K562 (cell line): Measurements from ENCODE around the gene PCID2. TPM values are rescaled to one million over a fixed set of nuclear protein-coding genes. Genes with fewer than 3 reads are reported as not detected.

ENCODE experiments used
- ATAC-seq: fragments of 200-7000 bp; cut with Tn5 transposase; 3 replicates; pipeline ENCODE4 v1.9.1; 2020; ENCODE audit warnings: moderate library complexity
- BruUV-seq: library from RNA; stranded (reverse); fragments of 400-500 nt; replicated peaks from 2 replicates; lab custom pipeline; 2021; lab: Mats Ljungman, UMichigan
- CTCF ChIA-PET: fragments of 300-600 bp; formaldehyde crosslinking; extraction: SDS; loops from one replicate; lab custom pipeline; 2021; ENCODE audit warnings: low intra/inter-chr PET ratio; lab: Yijun Ruan, JAX
- POLR2A ChIA-PET: fragments of 300-600, 350-650 bp; sonication (Branson Sonifier 250); formaldehyde crosslinking; extraction: SDS; loops from one replicate; lab custom pipeline; 2021; ENCODE audit warnings: antibody characterized with exemption, inconsistent platforms; lab: Yijun Ruan, JAX
- DNase-seq, 4 experiments: peaks; one replicate each; pipeline versions ENCODE4 v3.0.0 to v3.0.0-alpha.2; 2011 to 2018; ENCODE audit warnings: low spot score in 3 of 4, mixed read lengths in 3 of 4; ENCODE audit errors: extremely low read depth in 1 of 4
- FAIRE-seq: peaks from 2 replicates; lab custom pipeline; 2011; peaks lifted over from hg19 to GRCh38; lab: Jason Lieb, UNC
- H2AFZ ChIP-seq: 2 replicates; pipeline ENCODE4 v1.6.0; 2011; ENCODE audit warnings: low read depth, low read length, control low read depth, inconsistent platforms
- H3K27ac ChIP-seq: fragments of 200-600 bp; 3 replicates; pipeline ENCODE4 v1.8.0; 2011; ENCODE audit warnings: low read depth, mild to moderate bottlenecking, control low read depth, inconsistent platforms, low read length, moderate library complexity, mixed read lengths; ENCODE audit errors: extremely low read depth
- H3K27me3 ChIP-seq, 2 experiments: fragments of 300-600 bp in 1 of 2; 2 replicates in 1 of 2; 3 replicates in 1 of 2; pipeline versions ENCODE4 v1.6.0 to v1.8.0; 2011; ENCODE audit warnings: inconsistent platforms in 2 of 2, low read length in 2 of 2, mild to moderate bottlenecking in 1 of 2, mixed read lengths in 1 of 2, moderate library complexity in 1 of 2; ENCODE audit not compliant: control insufficient read depth in 2 of 2, insufficient read depth in 2 of 2
- H3K36me3 ChIP-seq: fragments of 300-600 bp; 3 replicates; pipeline ENCODE4 v1.8.0; 2011; ENCODE audit warnings: mild to moderate bottlenecking, low read length, inconsistent platforms; ENCODE audit not compliant: control insufficient read depth, insufficient read depth
- H3K4me1 ChIP-seq, 2 experiments: fragments of 200-600 bp in 1 of 2; replicated peaks in 1 of 2; 2 replicates in 1 of 2; 3 replicates in 1 of 2; pipeline versions ENCODE4 v1.5.1 to v1.8.0; 2011; ENCODE audit warnings: inconsistent platforms in 2 of 2, low read length in 2 of 2, mild to moderate bottlenecking in 1 of 2, mixed read lengths in 1 of 2, moderate library complexity in 1 of 2; ENCODE audit not compliant: control insufficient read depth in 2 of 2, insufficient read depth in 2 of 2
- H3K4me2 ChIP-seq: 2 replicates; pipeline ENCODE4 v1.6.1; 2011; ENCODE audit warnings: low read length, control low read depth, inconsistent platforms, mixed read lengths; ENCODE audit not compliant: insufficient read depth
- H3K4me3 ChIP-seq: fragments of 200-600 bp; sonication (generic), shearing (Covaris generic); 2 replicates; pipeline ENCODE4 v1.5.1; 2016; ENCODE audit warnings: control low read depth, inconsistent platforms
- H3K79me2 ChIP-seq: fragments of 200-600 bp; 3 replicates; pipeline ENCODE4 v1.8.0; 2011; ENCODE audit warnings: low read length, inconsistent platforms; ENCODE audit not compliant: control insufficient read depth, insufficient read depth
- H3K9ac ChIP-seq, 2 experiments: 2 replicates each; pipeline versions ENCODE4 v1.6.0 to v1.6.1; 2011; ENCODE audit warnings: low read depth in 2 of 2, low read length in 2 of 2, control low read depth in 1 of 2, inconsistent platforms in 1 of 2, mild to moderate bottlenecking in 1 of 2, mixed read lengths in 1 of 2; ENCODE audit not compliant: insufficient read depth in 1 of 2
- H3K9me1 ChIP-seq: one replicate; pipeline ENCODE4 v1.6.0; 2011; ENCODE audit warnings: inconsistent platforms, mild to moderate bottlenecking, low read length, moderate library complexity; ENCODE audit not compliant: control insufficient read depth, insufficient read depth
- H3K9me3 ChIP-seq: replicated peaks from 2 replicates; pipeline ENCODE4 v1.5.1; 2011; ENCODE audit warnings: low read depth, low read length, inconsistent platforms; ENCODE audit not compliant: control insufficient read depth, insufficient read depth
- H4K20me1 ChIP-seq: replicated peaks from 2 replicates; pipeline ENCODE4 v1.6.1; 2011; ENCODE audit warnings: low read length, inconsistent platforms, mixed read lengths; ENCODE audit not compliant: control insufficient read depth, insufficient read depth
- EGR1 ChIP-seq: fragments of 450-650 bp; conservative IDR thresholded peaks from 2 replicates; pipeline ENCODE4 v1.6.1; 2017; ENCODE audit warnings: mild to moderate bottlenecking
- SRSF7 ChIP-seq: fragments of 200-400 bp; formaldehyde crosslinking; optimal IDR thresholded peaks from 2 replicates; pipeline ENCODE3; 2017; ENCODE audit warnings: mild to moderate bottlenecking, low read depth, low read length
- ZNF766 ChIP-seq: fragments of 200-800 bp; sonication (Bioruptor generic); conservative IDR thresholded peaks from 2 replicates; pipeline ENCODE4 v1.6.1; 2016; ENCODE audit warnings: missing genetic modification characterization, missing compliant biosample characterization
- WGBS: fragments of 100-300 bp; shearing (Covaris generic); methylation state at CpG from one replicate; pipeline ENCODE4 v1.1.6; 2016; ENCODE audit warnings: low coverage, mixed read lengths; ENCODE audit not compliant: insufficient coverage; ENCODE audit errors: missing lambda C conversion rate; 5-methylcytosine and 5-hydroxymethylcytosine counted together
- in situ Hi-C: fragments of 300-500 bp; cut with MboI; formaldehyde crosslinking; loops from 4 replicates; pipeline ENCODE4 v1.15.0; 2018; ENCODE audit warnings: inconsistent platforms, mixed read lengths
- intact Hi-C: fragments of 100-400 bp; cut with micrococcal nuclease; formaldehyde crosslinking; loops from 2 replicates; pipeline ENCODE4 v1.14.2; 2022
- polyA plus RNA-seq, 8 experiments: library from polyadenylated mRNA; depleted of rRNA in 4 of 8; stranded (reverse) in 5 of 8; unstranded in 3 of 8; fragments of >200 nt; fragmentation: Nextera tagmentation in 2 of 8; fragmentation: Illumina TruSeq in 1 of 8; extraction: Ambion mirVana in 2 of 8; extraction: Trizol in 1 of 8; gene quantifications; 2 replicates each; pipeline versions ENCODE4 v1.2.1 to v1.2.3, GENCODE V29; 2011 to 2014; ENCODE audit warnings: inconsistent platforms in 1 of 8, missing spikeins in 1 of 8
- total RNA-seq, 7 experiments: library from RNA; depleted of rRNA in 6 of 7; stranded (reverse); fragments of >200 nt in 6 of 7; fragmentation: Illumina TruSeq in 2 of 7; extraction: Trizol in 2 of 7; gene quantifications; 2 replicates each; pipeline versions ENCODE4 v1.2.1 to v1.2.3, GENCODE V29; 2011 to 2021; ENCODE audit warnings: low replicate concordance in 1 of 7
- TF ChIP-seq, protein P1 (sequence below): IDR thresholded peaks from 2 replicates; pipeline ENCODE4 v1.6.1; 2014; ENCODE audit warnings: antibody characterized with exemption

Gene PCID2
- total and polyA plus RNA-seq, 9 of the 15 experiments (the other 6 are each of a cell fraction or from before 2014, with no cell fraction given) = 39.6 to 117 (median 59.6) TPM

DNA sequence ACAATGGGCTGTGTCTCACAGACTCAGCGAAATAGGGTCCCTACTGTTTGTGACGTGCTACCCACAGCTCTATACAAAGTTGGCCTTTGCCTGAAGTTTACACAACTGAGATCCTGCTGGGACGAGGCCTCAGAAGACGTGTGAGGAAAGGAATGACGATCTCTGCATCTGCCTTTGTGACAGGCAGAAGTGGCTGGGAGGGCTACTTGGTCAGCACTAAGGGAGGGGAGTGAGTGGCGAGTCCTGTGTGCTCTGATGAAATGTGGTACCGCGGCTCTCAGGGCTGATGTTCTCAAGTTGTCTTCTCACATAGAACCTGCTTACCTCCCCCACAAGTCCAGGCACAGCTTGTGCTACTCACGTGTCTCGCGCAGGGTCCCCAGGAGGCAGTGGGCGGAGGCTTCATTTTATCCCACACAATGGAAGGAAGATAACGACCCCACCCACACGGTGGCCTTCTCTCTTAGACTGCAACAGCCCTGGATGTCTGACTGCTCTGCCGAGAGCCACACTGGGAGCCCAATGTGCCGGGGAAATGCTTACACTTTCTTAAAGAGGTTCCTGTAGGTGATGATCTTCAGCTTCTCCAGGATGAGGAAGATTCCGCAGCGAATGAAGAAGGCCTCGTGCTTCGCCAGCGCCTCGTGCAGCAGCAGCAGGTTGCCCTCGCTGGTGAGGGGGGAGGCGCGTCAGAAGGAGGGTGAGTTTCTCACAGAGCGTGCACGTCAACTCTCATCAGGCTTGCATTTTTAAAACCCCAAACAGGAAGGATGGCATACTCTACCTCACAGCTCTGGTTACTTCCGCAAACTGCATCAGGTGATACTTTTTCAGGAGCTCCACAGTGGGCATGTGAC is 28.9 kb downstream of the PCID2 start:
- Histone ChIP-seq H2AFZ (no peak overlapping the region), H3K27ac (no peak overlapping the region), H3K4me3 (no peak overlapping the region), H3K79me2 (no peaks in the 10 kb centered on the region), H3K36me3 (peaks cover 90% of the 10 kb centered on the region), H4K20me1 (peaks cover 2% of the 10 kb centered on the region; the same call in 1 of the 2 replicates), H3K9me1 (peaks cover 3% of the 10 kb centered on the region), H3K9me3 (no peaks in the 10 kb centered on the region), H3K4me1 (peaks cover 0 to 6% of the 10 kb centered on the region in 2 experiments; a peak in 2 of 5 replicates), H3K27me3 (no peaks in the 10 kb centered on the region), H3K9ac (peak overlapping the region in 1 of 2 experiments; percentile 64; a peak in 2 of 4 replicates), H3K4me2 (no peak overlapping the region)
- ATAC-seq = peak; percentile 25; the same call in 1 of the 3 replicates
- TF ChIP-seq, protein P1, sequence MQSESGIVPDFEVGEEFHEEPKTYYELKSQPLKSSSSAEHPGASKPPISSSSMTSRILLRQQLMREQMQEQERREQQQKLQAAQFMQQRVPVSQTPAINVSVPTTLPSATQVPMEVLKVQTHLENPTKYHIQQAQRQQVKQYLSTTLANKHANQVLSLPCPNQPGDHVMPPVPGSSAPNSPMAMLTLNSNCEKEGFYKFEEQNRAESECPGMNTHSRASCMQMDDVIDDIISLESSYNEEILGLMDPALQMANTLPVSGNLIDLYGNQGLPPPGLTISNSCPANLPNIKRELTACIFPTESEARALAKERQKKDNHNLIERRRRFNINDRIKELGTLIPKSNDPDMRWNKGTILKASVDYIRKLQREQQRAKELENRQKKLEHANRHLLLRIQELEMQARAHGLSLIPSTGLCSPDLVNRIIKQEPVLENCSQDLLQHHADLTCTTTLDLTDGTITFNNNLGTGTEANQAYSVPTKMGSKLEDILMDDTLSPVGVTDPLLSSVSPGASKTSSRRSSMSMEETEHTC = no peak
- TF ChIP-seq SRSF7 = no peak
- no peak for TF ChIP-seq ZNF766 (CRISPR knock-in tag)
- 0 out of 2 replicates have a peak, but pooled peaks have one; percentile 13 for TF ChIP-seq EGR1
- intact Hi-C loops = no loop called here
- POLR2A ChIA-PET = interaction anchor here (0.6 to 1.0 kb wide), 3 partner anchors 13 to 134 kb away, joined by 3 to 7 read pairs (median 6); no protein-coding TSS in a partner anchor
- 85% methylated on average over 13 of the region's 28 CpGs for WGBS
- no peak for FAIRE-seq
- no TSS peak for BruUV-seq
- DNase-seq = peak in 3 of 4 experiments; percentile 13 to 43 (median 17)
- CTCF ChIA-PET = no interaction called here
- in situ Hi-C loops = no loop called here
